ENCODE data around the gene CABLES2.

The CABLES2 gene, protein sequence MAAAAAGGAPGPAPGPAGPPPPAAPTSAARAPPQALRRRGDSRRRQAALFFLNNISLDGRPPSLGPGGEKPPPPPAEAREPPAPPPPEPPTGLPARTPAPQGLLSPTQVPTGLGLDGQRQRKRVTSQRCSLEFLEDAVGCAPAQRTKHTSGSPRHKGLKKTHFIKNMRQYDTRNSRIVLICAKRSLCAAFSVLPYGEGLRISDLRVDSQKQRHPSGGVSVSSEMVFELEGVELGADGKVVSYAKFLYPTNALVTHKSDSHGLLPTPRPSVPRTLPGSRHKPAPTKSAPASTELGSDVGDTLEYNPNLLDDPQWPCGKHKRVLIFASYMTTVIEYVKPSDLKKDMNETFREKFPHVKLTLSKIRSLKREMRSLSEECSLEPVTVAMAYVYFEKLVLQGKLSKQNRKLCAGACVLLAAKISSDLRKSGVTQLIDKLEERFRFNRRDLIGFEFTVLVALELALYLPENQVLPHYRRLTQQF

DNA sequence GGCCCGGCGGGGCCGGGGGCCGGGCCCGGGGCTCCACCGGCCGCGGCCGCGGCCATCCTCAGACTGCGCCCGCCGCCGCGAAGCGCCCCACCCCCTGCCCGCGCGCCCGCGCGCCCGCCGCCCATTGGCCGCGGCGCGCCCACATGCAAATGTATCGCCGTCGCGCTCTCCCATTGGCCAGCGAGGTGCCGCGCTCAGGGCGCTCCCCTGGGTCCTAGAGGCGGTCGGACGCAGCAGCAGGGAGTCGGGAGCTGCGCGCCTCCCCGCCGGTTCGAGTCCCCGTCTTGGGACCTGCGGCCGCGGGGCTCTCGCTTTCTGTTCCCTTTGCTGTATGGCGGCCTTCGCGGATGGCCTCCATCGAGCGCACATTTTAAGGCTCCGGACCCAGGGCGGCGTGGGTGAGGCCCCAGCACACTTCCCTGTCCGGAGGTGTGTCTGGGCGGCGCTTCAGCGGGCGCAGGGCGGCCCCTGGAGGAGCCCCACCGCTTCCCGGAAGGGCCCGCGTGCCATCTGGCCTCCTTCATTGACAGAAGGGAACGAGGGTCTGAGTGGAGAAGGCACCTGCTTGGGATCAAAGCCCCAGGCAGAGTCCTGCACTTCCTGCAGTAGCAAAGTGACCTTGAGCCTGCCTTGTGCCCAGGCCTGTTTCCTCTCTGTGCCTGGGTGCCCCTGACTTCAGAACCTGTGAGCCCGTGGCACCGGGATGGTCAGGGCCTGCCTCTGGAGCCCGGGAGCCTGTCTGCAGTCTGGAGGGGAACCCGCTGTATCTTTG is at the start of gene CABLES2:
Gene CABLES2, minus strand, starts transcription at position 65 of the 772 bp plus-strand sequence. Its CDS starts 9 bp downstream, at position 56.
- H3K36me3 ChIP-seq (ENCODE audit: control insufficient read depth, insufficient read depth, low read length, severe bottlenecking), result no peaks in the 10 kb centered on the region
- H3K9ac ChIP-seq (ENCODE audit: low read length), result peak within 1 kb of the TSS; percentile 83
- peaks cover 14% of the 10 kb centered on the region for H3K27me3 ChIP-seq (replicated peaks; ENCODE audit: control insufficient read depth, insufficient read depth, low read length)
- H3K4me1 ChIP-seq (ENCODE audit: control insufficient read depth, insufficient read depth, low read length), result peaks cover 9% of the 10 kb centered on the region
- H3K9me3 ChIP-seq (ENCODE audit: control insufficient read depth, low read length), result no peaks in the 10 kb centered on the region
- DNase-seq (ENCODE audit: low read depth), result peak; percentile 98
- H3K4me3 ChIP-seq (ENCODE audit: low read length), result peak within 1 kb of the TSS; percentile 80

DNA sequence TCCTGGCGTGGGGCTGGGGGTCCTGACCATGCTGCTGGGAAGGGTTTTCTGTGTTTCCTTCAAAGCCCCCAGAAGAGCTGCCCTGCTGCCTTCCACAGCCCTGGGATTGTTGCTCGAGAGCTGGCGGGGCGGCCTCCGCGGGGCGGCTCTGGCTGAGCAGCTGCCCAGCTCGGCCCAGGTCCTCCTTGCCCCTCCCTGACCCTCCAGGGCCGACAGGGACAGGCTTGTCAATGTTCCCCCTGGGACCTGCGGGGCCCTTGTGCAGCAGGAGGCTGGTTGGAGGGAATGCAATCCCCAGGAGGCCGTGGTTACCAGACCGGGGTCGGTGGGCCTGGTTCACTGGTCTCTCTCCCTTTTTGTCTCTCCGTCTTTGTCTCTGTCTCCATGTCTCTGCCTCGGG is 48.8 kb upstream of the CABLES2 start:
- H3K27me3 ChIP-seq (replicated peaks; ENCODE audit: control insufficient read depth, insufficient read depth, low read length), result peaks cover 51% of the 10 kb centered on the region
- no peak overlapping the region for H3K9ac ChIP-seq (ENCODE audit: low read length)
- H3K9me3 ChIP-seq (ENCODE audit: control insufficient read depth, low read length), result no peaks in the 10 kb centered on the region
- DNase-seq (ENCODE audit: low read depth), result no peak
- no peaks in the 10 kb centered on the region for H3K36me3 ChIP-seq (ENCODE audit: control insufficient read depth, insufficient read depth, low read length, severe bottlenecking)
- H3K4me1 ChIP-seq (ENCODE audit: control insufficient read depth, insufficient read depth, low read length), result no peaks in the 10 kb centered on the region
- no peak overlapping the region for H3K4me3 ChIP-seq (ENCODE audit: low read length)

DNA sequence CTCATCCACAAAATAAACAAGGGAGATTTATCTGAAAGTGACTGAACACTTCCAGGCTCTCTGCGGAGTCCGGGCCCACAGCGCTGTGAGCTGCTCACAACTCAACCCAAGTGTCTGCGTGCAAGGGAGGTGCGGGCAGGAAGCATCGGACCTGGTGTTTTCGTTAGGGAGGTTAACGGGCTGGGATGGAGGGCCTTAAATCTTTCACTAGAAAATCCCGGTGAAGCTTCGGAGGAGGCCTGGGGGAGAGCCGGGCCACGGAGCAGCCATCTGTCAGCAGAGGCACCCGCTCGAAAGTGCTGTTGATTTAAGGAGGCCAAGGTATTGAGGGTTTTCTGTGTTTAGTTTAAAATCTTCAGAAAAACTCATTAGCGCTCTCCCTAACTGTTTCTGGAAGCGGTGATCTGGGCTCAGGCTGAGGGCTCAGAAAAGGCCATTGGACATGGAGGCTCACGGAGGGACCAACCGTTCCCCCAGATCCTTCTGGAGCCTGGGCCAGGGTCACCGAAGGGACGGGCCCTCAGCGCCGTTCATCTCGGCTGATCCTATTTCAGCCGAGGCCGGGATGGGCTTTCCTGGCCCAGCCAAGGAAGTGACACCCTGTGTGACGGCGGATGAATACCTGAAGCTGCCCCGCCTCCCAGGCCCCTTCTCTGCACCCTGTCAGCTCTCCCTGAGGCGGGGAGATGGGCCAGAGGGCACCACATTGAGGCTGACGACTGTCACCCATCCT is 48.0 kb upstream of the CABLES2 start:
- no peak for DNase-seq (ENCODE audit: low read depth)
- no peak overlapping the region for H3K4me3 ChIP-seq (ENCODE audit: low read length)
- no peak overlapping the region for H3K9ac ChIP-seq (ENCODE audit: low read length)
- H3K36me3 ChIP-seq (ENCODE audit: control insufficient read depth, insufficient read depth, low read length, severe bottlenecking), result no peaks in the 10 kb centered on the region
- no peaks in the 10 kb centered on the region for H3K4me1 ChIP-seq (ENCODE audit: control insufficient read depth, insufficient read depth, low read length)
- H3K9me3 ChIP-seq (ENCODE audit: control insufficient read depth, low read length), result no peaks in the 10 kb centered on the region
- H3K27me3 ChIP-seq (replicated peaks; ENCODE audit: control insufficient read depth, insufficient read depth, low read length), result peaks cover 49% of the 10 kb centered on the region

DNA sequence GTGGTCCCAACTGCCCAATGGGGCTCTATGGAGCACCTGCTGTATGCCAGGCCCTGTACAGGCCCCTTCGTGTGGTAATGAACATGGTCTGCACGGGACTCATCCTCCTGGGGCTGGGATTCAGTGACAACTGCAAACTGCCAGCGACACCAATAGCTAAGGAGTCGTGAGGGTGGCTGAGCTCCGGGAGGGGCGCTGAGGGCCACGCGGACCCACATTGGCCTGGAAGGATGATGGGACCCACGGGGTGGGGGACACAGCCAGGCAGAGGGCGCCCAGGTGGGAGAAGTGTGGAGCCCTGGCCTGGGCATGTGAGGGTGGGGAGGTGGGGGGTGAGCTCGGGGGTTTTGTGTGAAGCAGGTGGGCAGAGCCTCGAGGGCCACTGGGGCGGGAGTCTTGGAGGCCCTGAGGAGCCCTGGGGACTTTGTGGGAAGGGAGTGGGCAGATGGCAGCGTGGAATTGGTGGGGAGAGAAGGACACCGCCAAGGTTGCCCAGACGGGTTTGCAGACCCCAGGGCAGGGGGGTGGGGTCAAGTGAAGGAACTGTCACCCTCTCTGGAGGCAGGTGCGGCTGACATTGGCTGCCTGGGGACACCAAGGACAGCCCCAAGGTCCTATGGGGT is 46.2 kb upstream of the CABLES2 start:
- no peak for DNase-seq (ENCODE audit: low read depth)
- no peaks in the 10 kb centered on the region for H3K9me3 ChIP-seq (ENCODE audit: control insufficient read depth, low read length)
- no peak overlapping the region for H3K9ac ChIP-seq (ENCODE audit: low read length)
- H3K27me3 ChIP-seq (replicated peaks; ENCODE audit: control insufficient read depth, insufficient read depth, low read length), result peaks cover 51% of the 10 kb centered on the region
- H3K4me3 ChIP-seq (ENCODE audit: low read length), result no peak overlapping the region
- H3K36me3 ChIP-seq (ENCODE audit: control insufficient read depth, insufficient read depth, low read length, severe bottlenecking), result no peaks in the 10 kb centered on the region
- H3K4me1 ChIP-seq (ENCODE audit: control insufficient read depth, insufficient read depth, low read length), result no peaks in the 10 kb centered on the region

DNA sequence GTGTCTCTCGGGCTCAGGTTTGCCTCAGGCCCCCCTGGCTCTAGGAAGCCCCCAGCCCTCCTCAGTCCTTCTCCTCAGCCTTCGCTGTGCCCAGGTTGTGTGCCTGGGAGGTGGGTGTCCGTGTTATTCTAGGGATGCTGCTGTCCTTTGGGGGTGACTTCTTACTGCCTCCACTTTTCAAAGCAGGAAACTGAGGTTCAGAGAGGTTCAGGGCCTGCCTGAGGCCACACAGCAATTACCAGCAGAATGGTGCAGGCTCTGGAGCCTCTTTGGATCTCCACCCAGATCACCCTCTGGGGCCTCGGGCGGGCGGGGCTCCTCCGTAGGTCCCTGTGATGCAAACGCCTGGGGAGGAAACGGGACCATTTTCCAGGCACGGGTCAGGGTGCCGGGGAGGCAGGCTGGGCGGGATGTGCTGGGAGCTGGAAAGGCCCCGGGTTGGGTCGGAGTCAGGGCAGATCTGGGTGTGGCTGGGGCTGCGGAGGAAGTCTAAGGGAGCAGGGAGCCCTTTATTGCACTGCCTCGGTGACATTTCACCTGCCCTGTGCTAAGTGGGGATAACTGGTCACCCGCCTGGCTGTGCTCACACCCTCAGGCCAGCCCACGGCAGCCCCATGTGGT is 45.5 kb upstream of the CABLES2 start:
- Histone ChIP-seq H3K36me3 (ENCODE audit: control insufficient read depth, insufficient read depth, low read length, severe bottlenecking) (no peaks in the 10 kb centered on the region), H3K27me3 (replicated peaks; ENCODE audit: control insufficient read depth, insufficient read depth, low read length) (peaks cover 51% of the 10 kb centered on the region), H3K4me1 (ENCODE audit: control insufficient read depth, insufficient read depth, low read length) (no peaks in the 10 kb centered on the region), H3K9me3 (ENCODE audit: control insufficient read depth, low read length) (no peaks in the 10 kb centered on the region), H3K9ac (ENCODE audit: low read length) (no peak overlapping the region), H3K4me3 (ENCODE audit: low read length) (no peak overlapping the region)
- DNase-seq (ENCODE audit: low read depth), result no peak

DNA sequence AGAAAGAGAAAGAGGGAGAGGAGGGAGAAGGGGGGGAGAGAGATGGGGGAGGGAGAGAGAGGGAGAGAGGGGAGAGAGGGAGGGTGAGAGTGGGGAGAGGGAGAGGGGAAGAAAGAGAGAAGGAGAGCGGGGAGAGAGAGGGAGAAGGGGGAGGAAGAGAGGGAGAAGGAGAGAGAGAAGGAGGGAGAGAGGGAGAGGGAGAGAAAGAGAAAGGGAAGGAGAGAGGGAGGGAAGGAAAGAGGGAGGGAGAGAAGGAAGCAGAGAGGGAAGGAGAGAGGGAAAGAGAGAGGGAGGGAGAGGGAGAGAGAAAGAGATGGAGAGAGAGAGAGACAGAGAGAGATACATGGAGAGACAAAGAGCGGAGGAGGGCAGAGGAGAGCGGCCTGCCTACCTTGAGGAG is 44.9 kb upstream of the CABLES2 start:
- H3K4me1 ChIP-seq (ENCODE audit: control insufficient read depth, insufficient read depth, low read length), result no peaks in the 10 kb centered on the region

DNA sequence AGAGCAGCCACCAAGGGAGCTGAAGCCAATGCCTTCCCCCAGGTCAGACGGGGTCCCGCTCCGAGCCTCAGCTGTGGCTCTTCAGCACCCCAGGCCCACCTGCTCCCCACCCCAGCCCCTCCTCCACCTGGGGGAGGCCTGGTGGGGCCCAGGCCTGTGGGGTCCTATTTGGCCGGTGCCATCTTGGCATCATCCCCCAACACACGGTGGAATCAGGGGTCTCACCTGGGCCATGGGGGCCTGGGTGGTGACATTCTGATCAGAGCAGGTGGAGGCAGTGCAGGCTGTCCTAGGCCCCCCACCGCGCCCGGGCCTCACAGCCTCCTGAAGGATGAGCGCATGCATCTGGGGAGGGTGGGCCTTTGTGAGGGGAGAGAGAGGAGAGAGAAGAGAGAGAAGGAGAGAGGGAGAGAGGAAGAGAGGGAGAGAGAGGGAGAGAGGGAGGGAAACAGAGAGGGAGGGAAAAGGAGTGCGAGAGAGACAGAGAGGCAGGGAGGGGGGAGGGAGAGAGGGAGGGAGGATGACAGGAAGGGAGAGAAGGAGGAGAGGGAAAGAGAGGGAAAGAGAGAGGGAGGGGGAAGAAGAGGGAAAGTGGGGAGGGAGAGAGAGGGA is 44.2 kb upstream of the CABLES2 start:
- Histone ChIP-seq H3K4me1 (ENCODE audit: control insufficient read depth, insufficient read depth, low read length) (no peaks in the 10 kb centered on the region), H3K36me3 (ENCODE audit: control insufficient read depth, insufficient read depth, low read length, severe bottlenecking) (no peaks in the 10 kb centered on the region), H3K9me3 (ENCODE audit: control insufficient read depth, low read length) (no peaks in the 10 kb centered on the region), H3K4me3 (ENCODE audit: low read length) (no peak overlapping the region), H3K27me3 (replicated peaks; ENCODE audit: control insufficient read depth, insufficient read depth, low read length) (peaks cover 56% of the 10 kb centered on the region), H3K9ac (ENCODE audit: low read length) (no peak overlapping the region)
- DNase-seq (ENCODE audit: low read depth), result no peak

More for the DNA sequence above, 44.9 kb upstream of the CABLES2 start:
- Histone ChIP-seq H3K36me3 (ENCODE audit: control insufficient read depth, insufficient read depth, low read length, severe bottlenecking) (no peaks in the 10 kb centered on the region), H3K27me3 (replicated peaks; ENCODE audit: control insufficient read depth, insufficient read depth, low read length) (peaks cover 54% of the 10 kb centered on the region), H3K9me3 (ENCODE audit: control insufficient read depth, low read length) (no peaks in the 10 kb centered on the region), H3K9ac (ENCODE audit: low read length) (no peak overlapping the region), H3K4me3 (ENCODE audit: low read length) (no peak overlapping the region)
- DNase-seq (ENCODE audit: low read depth), result no peak

DNA sequence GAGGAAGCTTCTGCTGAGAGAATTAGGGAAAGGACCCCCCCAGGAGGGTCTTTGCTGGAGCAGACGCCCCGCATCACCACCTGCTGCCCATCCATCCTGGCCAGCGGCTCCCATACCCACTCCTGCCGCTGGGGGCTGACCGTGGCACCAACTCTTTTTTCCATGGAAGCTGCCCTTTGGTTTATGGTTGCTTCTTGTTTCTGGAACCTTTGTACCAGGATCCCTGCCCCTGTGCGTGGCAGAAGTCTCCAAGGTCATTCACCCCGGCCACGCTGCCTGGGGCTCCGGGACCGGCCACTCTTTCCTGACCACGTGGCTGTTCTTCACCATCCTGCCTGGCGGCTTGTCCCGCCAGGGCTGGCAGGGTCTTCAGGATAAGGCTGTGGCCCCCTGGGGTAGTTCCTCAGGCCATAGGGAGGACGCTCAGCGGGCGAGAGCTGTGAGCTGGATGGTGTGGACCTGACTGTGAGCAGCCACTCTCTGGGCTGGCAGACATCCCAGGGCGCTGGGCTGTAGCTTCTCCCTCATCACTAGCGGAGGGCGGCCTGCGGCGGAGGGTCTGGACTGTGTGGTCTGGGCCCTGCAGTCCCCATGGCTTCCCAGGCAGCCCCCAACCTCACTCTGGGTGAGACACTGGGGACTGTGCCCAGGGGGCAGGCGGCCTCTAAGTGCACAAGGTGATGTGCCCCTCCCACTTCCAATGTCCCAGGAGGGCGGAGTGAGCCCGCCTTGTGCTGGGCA is 43.0 kb upstream of the CABLES2 start:
- Histone ChIP-seq H3K4me3 (ENCODE audit: low read length) (no peak overlapping the region), H3K27me3 (replicated peaks; ENCODE audit: control insufficient read depth, insufficient read depth, low read length) (peaks cover 49% of the 10 kb centered on the region), H3K9ac (ENCODE audit: low read length) (no peak overlapping the region), H3K36me3 (ENCODE audit: control insufficient read depth, insufficient read depth, low read length, severe bottlenecking) (no peaks in the 10 kb centered on the region), H3K9me3 (ENCODE audit: control insufficient read depth, low read length) (no peaks in the 10 kb centered on the region), H3K4me1 (ENCODE audit: control insufficient read depth, insufficient read depth, low read length) (no peaks in the 10 kb centered on the region)
- no peak for DNase-seq (ENCODE audit: low read depth)

DNA sequence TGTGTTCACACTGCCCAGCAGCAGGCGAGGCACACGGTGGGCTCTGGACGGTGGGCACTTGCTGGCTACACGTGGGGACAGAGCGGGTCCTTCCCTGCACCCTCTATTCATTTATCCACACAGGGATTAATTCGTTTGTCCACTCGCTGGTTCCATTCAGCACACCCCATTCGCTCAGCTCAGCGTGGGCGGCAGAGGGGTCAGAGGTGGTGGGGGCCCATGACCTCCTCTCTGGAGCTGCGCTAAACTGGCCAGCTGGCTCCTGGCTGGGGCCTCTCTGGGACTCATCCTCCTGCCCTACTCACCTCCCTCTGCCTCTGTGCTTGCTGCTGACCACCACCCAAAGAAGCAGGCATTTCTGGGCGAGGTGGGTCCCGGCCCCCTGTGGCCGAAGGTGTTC is 41.7 kb upstream of the CABLES2 start:
- H3K36me3 ChIP-seq (ENCODE audit: control insufficient read depth, insufficient read depth, low read length, severe bottlenecking), result no peaks in the 10 kb centered on the region
- DNase-seq (ENCODE audit: low read depth), result no peak
- H3K9me3 ChIP-seq (ENCODE audit: control insufficient read depth, low read length), result no peaks in the 10 kb centered on the region
- no peaks in the 10 kb centered on the region for H3K4me1 ChIP-seq (ENCODE audit: control insufficient read depth, insufficient read depth, low read length)
- peaks cover 54% of the 10 kb centered on the region for H3K27me3 ChIP-seq (replicated peaks; ENCODE audit: control insufficient read depth, insufficient read depth, low read length)
- H3K9ac ChIP-seq (ENCODE audit: low read length), result no peak overlapping the region
- no peak overlapping the region for H3K4me3 ChIP-seq (ENCODE audit: low read length)

DNA sequence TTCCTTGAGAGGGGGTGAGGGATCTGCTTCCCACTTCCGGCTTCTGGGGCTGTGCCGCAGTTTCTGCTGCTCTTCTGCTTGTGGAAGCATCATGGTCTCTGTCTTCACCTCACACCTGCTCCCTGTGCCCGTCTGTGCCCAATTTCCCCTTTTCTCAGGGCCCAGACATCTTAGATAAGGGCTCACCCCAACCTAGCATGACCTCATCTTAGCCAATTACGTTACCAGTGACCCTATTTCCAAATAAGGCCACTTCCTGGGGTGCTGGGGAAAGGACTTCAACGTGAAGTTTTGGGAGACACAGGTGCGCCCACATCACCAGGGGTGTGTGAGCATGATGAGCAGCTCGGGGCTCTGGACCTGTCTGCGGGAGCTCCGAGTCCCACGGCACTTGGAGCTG is 41.0 kb upstream of the CABLES2 start:
- no peaks in the 10 kb centered on the region for H3K36me3 ChIP-seq (ENCODE audit: control insufficient read depth, insufficient read depth, low read length, severe bottlenecking)
- DNase-seq (ENCODE audit: low read depth), result no peak
- H3K4me3 ChIP-seq (ENCODE audit: low read length), result no peak overlapping the region
- H3K4me1 ChIP-seq (ENCODE audit: control insufficient read depth, insufficient read depth, low read length), result no peaks in the 10 kb centered on the region
- peaks cover 57% of the 10 kb centered on the region for H3K27me3 ChIP-seq (replicated peaks; ENCODE audit: control insufficient read depth, insufficient read depth, low read length)
- H3K9me3 ChIP-seq (ENCODE audit: control insufficient read depth, low read length), result no peaks in the 10 kb centered on the region
- no peak overlapping the region for H3K9ac ChIP-seq (ENCODE audit: low read length)
